Uterus (tissue), 4 donors: ENCODE data around the gene AMH. TPM values are rescaled to one million over a fixed set of nuclear protein-coding genes. Genes with fewer than 3 reads are reported as not detected.

Experiments
- DNase-seq, 2 donors: peaks; one replicate each; pipeline ENCODE4 v3.0.0-alpha.2; 2019 to 2020
- H3K27ac ChIP-seq, 2 donors: fragments of 200-600 bp; sonication (generic); 1 replicate in 1 of 2; 2 replicates in 1 of 2; pipeline ENCODE4 v1.5.1; 2016 to 2018
- H3K27me3 ChIP-seq, 2 donors: fragments of 200-600 bp; sonication (generic); one replicate each; pipeline ENCODE4 v1.5.1; 2018 to 2019; ENCODE audit warnings: control low read depth in 1 of 2
- H3K36me3 ChIP-seq, 2 donors: fragments of 200-600 bp; sonication (generic); one replicate each; pipeline ENCODE4 v1.5.1; 2019; ENCODE audit warnings: control low read depth in 1 of 2
- H3K4me1 ChIP-seq, 2 donors: fragments of 200-600 bp; sonication (generic); one replicate each; pipeline ENCODE4 v1.5.1; 2018 to 2019; ENCODE audit warnings: control low read depth in 1 of 2
- H3K4me3 ChIP-seq, 2 donors: fragments of 200-600 bp; sonication (generic); 1 replicate in 1 of 2; 2 replicates in 1 of 2; pipeline ENCODE4 v1.5.1; 2018 to 2019; ENCODE audit warnings: mild to moderate bottlenecking in 1 of 2
- H3K9me3 ChIP-seq, 2 donors: fragments of 200-600 bp; sonication (generic); one replicate each; pipeline ENCODE4 v1.5.1; 2019; ENCODE audit warnings: control low read depth in 1 of 2
- CTCF ChIP-seq, 4 experiments: fragments of 200-600 bp in 2 of 4; fragments of 450-650 bp in 2 of 4; sonication (generic) in 2 of 4; IDR thresholded peaks; one replicate each; pipeline ENCODE4 v1.5.1; 2016 to 2019; ENCODE audit warnings: antibody characterized with exemption in 4 of 4, mild to moderate bottlenecking in 2 of 4, moderate library complexity in 1 of 4
- POLR2A ChIP-seq, 2 donors: fragments of 450-650 bp; IDR thresholded peaks; one replicate each; pipeline ENCODE4 v1.6.1; 2016; ENCODE audit warnings: antibody characterized with exemption in 2 of 2, mild to moderate bottlenecking in 1 of 2, moderate library complexity in 1 of 2
- intact Hi-C: fragments of 100-400 bp; cut with DNase I; formaldehyde crosslinking; loops from one replicate; pipeline ENCODE4 v1.15.1; 2023; ENCODE audit warnings: low total_unique reads
- total RNA-seq, 4 donors: library from RNA; depleted of rRNA in 3 of 4; stranded (reverse); fragments of >200 nt in 3 of 4; gene quantifications; one replicate each; pipeline versions ENCODE4 v1.1.0 to v1.2.4, GENCODE V29; 2014 to 2023
- donor health status: DM: yes; HTN: yes; CAD: no.

The AMH gene
- total RNA-seq, 4 donors from 2014 or later: 0.35 to 3.5 TPM; not detected in 2

- Histone ChIP-seq H3K36me3 (no peaks in the 10 kb centered on the region), H3K27ac (peak overlapping the region; percentile 98 to 100), H3K4me3 (peak overlapping the region; percentile 98 to 99), H3K9me3 (no peaks in the 10 kb centered on the region), H3K4me1 (peaks cover 3 to 12% of the 10 kb centered on the region in 2 donors), H3K27me3 (no peaks in the 10 kb centered on the region)
- peak; percentile 99 to 100 for TF ChIP-seq POLR2A (IDR thresholded peaks at IDR 0.05)
- peak in 1 of 4 experiments; percentile 69 for TF ChIP-seq CTCF (IDR thresholded peaks at IDR 0.05)
- intact Hi-C loops: loop anchor here (5.0 to 10.0 kb wide), 2 partner anchors 32 to 115 kb away; partner anchors contain the start of genes AP3D1, PLEKHJ1 and SF3A2
- DNase-seq: peak; percentile 98 to 99
Observed at GRCh38 chr19:2269244-2270156, 20.4 kb downstream of the AMH start.

GRCh38 chr19:2270157-2270422, 21.0 kb downstream of the AMH start:
- peaks cover 3 to 12% of the 10 kb centered on the region in 2 donors for H3K4me1 ChIP-seq
- peak overlapping the region; percentile 98 to 99 for H3K4me3 ChIP-seq
- intact Hi-C loops: loop anchor here (5.0 to 10.0 kb wide), 2 partner anchors 33 to 115 kb away; partner anchors contain the start of genes AP3D1, PLEKHJ1 and SF3A2
- TF ChIP-seq POLR2A (IDR thresholded peaks at IDR 0.05): no peak
- no peak for TF ChIP-seq CTCF (IDR thresholded peaks at IDR 0.05)
- no peaks in the 10 kb centered on the region for H3K27me3 ChIP-seq
- H3K9me3 ChIP-seq: no peaks in the 10 kb centered on the region
- DNase-seq: peak; percentile 51 to 62
- peak overlapping the region; percentile 98 to 100 for H3K27ac ChIP-seq
- no peaks in the 10 kb centered on the region for H3K36me3 ChIP-seq

GRCh38 chr19:2270423-2271233, 21.5 kb downstream of the AMH start:
- no peaks in the 10 kb centered on the region for H3K9me3 ChIP-seq
- no peaks in the 10 kb centered on the region for H3K27me3 ChIP-seq
- DNase-seq: peak; percentile 86 to 90
- no peaks in the 10 kb centered on the region for H3K36me3 ChIP-seq
- H3K4me1 ChIP-seq: peaks cover 3 to 16% of the 10 kb centered on the region in 2 donors
- H3K4me3 ChIP-seq: peak overlapping the region; percentile 98 to 99
- intact Hi-C loops: loop anchor here (5.0 to 10.0 kb wide), 2 partner anchors 33 to 116 kb away; partner anchors contain the start of genes AP3D1, PLEKHJ1 and SF3A2
- H3K27ac ChIP-seq: peak overlapping the region; percentile 98 to 100
- no peak for TF ChIP-seq CTCF (IDR thresholded peaks at IDR 0.05)
- TF ChIP-seq POLR2A (IDR thresholded peaks at IDR 0.05): peak; percentile 79 to 80

- H3K27ac ChIP-seq: peak overlapping the region; percentile 98 to 100
- no peaks in the 10 kb centered on the region for H3K27me3 ChIP-seq
- TF ChIP-seq POLR2A (IDR thresholded peaks at IDR 0.05) (no peak), CTCF (IDR thresholded peaks at IDR 0.05) (no peak)
- peak in 1 of 2 donors; percentile 40 for DNase-seq
- H3K9me3 ChIP-seq: no peaks in the 10 kb centered on the region
- H3K4me3 ChIP-seq: peak overlapping the region; percentile 98 to 99
- intact Hi-C loops: loop anchor here (5.0 to 10.0 kb wide), 2 partner anchors 34 to 117 kb away; partner anchors contain the start of genes AP3D1, PLEKHJ1 and SF3A2
- no peaks in the 10 kb centered on the region for H3K36me3 ChIP-seq
- peaks cover 3 to 20% of the 10 kb centered on the region in 2 donors for H3K4me1 ChIP-seq
Observed at GRCh38 chr19:2271234-2272103, 22.3 kb downstream of the AMH start.
